PC-3 (cell line): ENCODE results near the gene OR10T2.

ENCODE experiments used
- EZH2 ChIP-seq: fragments of 300-600 bp; sonication (generic); IDR thresholded peaks from one replicate; pipeline ENCODE4 v1.6.1; 2017; ENCODE audit warnings: antibody characterized with exemption, mild to moderate bottlenecking, low read length; ENCODE audit not compliant: unreplicated experiment
- TF ChIP-seq, protein P1 (sequence below): fragments of 300-600 bp; sonication (generic); conservative IDR thresholded peaks from 2 replicates; pipeline ENCODE4 v1.5.1; 2017; ENCODE audit warnings: antibody characterized with exemption, low read depth, mild to moderate bottlenecking, low read length

DNA sequence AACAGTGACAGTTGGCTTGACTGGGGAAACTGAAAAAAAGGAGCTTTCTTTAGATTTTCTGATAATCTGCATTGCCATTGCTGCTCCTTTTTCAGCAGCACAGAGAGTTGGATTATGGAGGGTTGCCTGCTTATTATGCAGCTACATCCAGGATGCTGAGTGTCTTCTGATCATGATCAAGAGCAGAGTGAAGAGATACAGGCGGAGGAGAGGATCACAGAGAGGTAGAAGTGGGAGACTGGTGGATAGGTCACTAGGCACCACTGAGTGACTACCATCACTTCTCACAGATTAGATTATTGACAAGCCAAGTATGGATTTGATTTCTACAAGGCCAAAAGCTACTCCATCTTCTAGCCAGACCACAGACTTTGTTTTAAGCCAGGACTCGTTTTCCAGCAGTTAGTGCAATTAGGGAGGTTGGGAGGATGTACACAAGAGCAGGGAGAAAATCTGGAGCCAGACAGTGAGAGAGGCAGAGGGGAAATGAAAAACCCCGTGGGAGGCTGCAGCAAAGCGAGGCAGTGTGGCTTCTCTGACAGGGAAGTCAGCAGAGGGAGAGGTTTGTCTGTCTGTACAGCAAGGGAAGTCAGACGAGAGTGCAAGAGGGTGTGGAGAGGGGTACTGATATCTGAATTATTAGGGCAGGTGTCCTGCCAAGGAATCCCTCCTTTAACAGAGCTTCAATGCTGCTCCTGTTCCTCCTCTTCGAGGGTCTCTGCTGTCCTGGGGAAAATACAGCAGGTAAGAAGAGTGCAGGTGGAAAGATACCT, 45.8 kb downstream of the OR10T2 start, which contains the start of gene CD1E:
- no peak for TF ChIP-seq EZH2
- TF ChIP-seq, protein P1, sequence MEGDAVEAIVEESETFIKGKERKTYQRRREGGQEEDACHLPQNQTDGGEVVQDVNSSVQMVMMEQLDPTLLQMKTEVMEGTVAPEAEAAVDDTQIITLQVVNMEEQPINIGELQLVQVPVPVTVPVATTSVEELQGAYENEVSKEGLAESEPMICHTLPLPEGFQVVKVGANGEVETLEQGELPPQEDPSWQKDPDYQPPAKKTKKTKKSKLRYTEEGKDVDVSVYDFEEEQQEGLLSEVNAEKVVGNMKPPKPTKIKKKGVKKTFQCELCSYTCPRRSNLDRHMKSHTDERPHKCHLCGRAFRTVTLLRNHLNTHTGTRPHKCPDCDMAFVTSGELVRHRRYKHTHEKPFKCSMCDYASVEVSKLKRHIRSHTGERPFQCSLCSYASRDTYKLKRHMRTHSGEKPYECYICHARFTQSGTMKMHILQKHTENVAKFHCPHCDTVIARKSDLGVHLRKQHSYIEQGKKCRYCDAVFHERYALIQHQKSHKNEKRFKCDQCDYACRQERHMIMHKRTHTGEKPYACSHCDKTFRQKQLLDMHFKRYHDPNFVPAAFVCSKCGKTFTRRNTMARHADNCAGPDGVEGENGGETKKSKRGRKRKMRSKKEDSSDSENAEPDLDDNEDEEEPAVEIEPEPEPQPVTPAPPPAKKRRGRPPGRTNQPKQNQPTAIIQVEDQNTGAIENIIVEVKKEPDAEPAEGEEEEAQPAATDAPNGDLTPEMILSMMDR = no peak
